HL-60 (cell line): ENCODE data around the gene SLC25A25.

Experiments used
- DNase-seq, 2 experiments: peaks; one replicate each; pipeline ENCODE4 v3.0.0-alpha.2; 2010 to 2020; ENCODE audit warnings: low read depth in 1 of 2, low spot score in 1 of 2
- H3K27ac ChIP-seq: fragments of 250-450 bp; sonication (Bioruptor Pico); replicated peaks from 2 replicates; pipeline ENCODE4 v1.5.1; 2020; ENCODE audit warnings: mild to moderate bottlenecking, moderate library complexity
- H3K27me3 ChIP-seq: fragments of 250-450 bp; sonication (Bioruptor Pico); 2 replicates; pipeline ENCODE4 v1.5.1; 2021; ENCODE audit warnings: mild to moderate bottlenecking, moderate library complexity; ENCODE audit not compliant: insufficient read depth, poor library complexity, severe bottlenecking
- H3K4me3 ChIP-seq: replicated peaks from 2 replicates; pipeline ENCODE4 v1.5.1; 2011; ENCODE audit warnings: mild to moderate bottlenecking, control low read depth, low read length; ENCODE audit not compliant: insufficient read depth
- CTCF ChIP-seq: IDR thresholded peaks from one replicate; pipeline ENCODE4 v1.5.1; 2011; ENCODE audit warnings: low read length, control low read depth, inconsistent platforms; ENCODE audit not compliant: insufficient read depth
- GABPA ChIP-seq: IDR thresholded peaks from 2 replicates; pipeline ENCODE4 v1.6.1; 2012; ENCODE audit warnings: low read depth
- POLR2AphosphoS5 ChIP-seq: IDR thresholded peaks from 2 replicates; pipeline ENCODE4 v1.6.1; 2012; ENCODE audit warnings: low read depth
- REST ChIP-seq: IDR thresholded peaks from 2 replicates; pipeline ENCODE4 v1.6.1; 2012; ENCODE audit warnings: low read depth; ENCODE audit not compliant: insufficient replicate concordance
- SPI1 ChIP-seq: IDR thresholded peaks from 2 replicates; pipeline ENCODE4 v1.6.1; 2012; ENCODE audit warnings: low read depth, mild to moderate bottlenecking, borderline replicate concordance

SLC25A25 gene

DNA sequence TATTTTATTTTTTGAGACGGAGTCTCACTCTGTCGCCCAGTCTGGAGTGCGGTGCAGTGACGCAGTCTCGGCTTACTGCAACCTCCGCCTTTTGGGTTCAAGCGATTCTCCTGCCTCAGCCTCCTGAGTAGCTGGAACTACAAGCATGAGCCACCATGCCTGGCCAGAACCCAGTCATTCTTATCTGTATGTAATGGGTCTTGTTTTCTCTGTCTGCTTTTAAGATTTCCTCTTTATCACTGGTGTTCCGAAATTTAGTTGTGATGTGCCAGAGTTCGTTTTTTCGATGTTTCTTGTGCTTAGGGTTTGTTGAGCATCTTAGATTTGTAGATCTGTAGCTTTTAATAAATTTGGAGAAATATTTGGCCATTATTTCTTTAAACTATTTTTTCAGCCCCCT lies 19.2 kb downstream of the SLC25A25 start:
- no peak for DNase-seq
- no peak overlapping the region for H3K27ac ChIP-seq
- no peaks in the 10 kb centered on the region for H3K27me3 ChIP-seq
- no peak overlapping the region for H3K4me3 ChIP-seq
- TF ChIP-seq GABPA (no peak), CTCF (no peak), POLR2AphosphoS5 (no peak), SPI1 (no peak), REST (no peak)

GRCh38 chr9:128088253-128088945 lies 20.4 kb downstream of the SLC25A25 start:
- H3K27me3 ChIP-seq, result no peaks in the 10 kb centered on the region
- H3K4me3 ChIP-seq, result no peak overlapping the region
- no peak overlapping the region for H3K27ac ChIP-seq
- DNase-seq, result no peak
- no peak for TF ChIP-seq REST
- no peak for TF ChIP-seq GABPA
- no peak for TF ChIP-seq POLR2AphosphoS5
- no peak for TF ChIP-seq SPI1
- TF ChIP-seq CTCF, result no peak

- TF ChIP-seq SPI1, result no peak
- no peak for TF ChIP-seq REST
- Histone ChIP-seq H3K4me3 (no peak overlapping the region), H3K27me3 (no peaks in the 10 kb centered on the region), H3K27ac (no peak overlapping the region)
- DNase-seq, result no peak
Observed at GRCh38 chr9:128089299-128089698, 21.3 kb downstream of the SLC25A25 start.

GRCh38 chr9:128091144-128091543 lies 23.1 kb downstream of the SLC25A25 start:
- no peak for DNase-seq
- Histone ChIP-seq H3K27ac (no peak overlapping the region), H3K4me3 (no peak overlapping the region), H3K27me3 (no peaks in the 10 kb centered on the region)
- TF ChIP-seq POLR2AphosphoS5 (no peak), CTCF (no peak), SPI1 (no peak), REST (no peak), GABPA (no peak)
